GM12872 (cell line): ENCODE results near the gene RHEB.

ENCODE experiments used
- CTCF ChIP-seq: IDR thresholded peaks from 3 replicates; pipeline ENCODE4 v1.5.1; 2011; ENCODE audit warnings: low read depth, mild to moderate bottlenecking, low read length, moderate library complexity; ENCODE audit not compliant: insufficient read depth

The RHEB gene

DNA sequence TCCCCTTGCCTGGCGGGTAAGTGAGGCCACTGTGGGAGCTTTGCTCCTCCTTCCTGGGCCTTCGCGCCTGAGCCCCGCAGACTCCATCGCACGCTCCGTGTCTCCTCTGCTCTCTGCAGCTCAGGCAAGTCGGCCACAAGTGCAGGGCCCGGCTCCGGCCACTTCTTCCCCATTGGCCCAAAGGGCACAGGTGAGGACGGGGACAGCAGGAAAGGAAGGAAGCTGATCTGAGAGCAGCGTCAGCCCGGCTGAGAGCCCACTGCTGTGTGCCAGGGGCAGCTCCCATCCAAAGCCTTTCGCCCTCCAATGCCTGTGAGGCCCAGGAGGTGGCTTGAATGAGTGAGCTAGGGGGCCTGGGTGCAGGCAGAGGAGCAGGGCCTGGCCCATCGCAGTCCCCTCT, 33.7 kb upstream of the RHEB start:
- TF ChIP-seq CTCF = no peak

DNA sequence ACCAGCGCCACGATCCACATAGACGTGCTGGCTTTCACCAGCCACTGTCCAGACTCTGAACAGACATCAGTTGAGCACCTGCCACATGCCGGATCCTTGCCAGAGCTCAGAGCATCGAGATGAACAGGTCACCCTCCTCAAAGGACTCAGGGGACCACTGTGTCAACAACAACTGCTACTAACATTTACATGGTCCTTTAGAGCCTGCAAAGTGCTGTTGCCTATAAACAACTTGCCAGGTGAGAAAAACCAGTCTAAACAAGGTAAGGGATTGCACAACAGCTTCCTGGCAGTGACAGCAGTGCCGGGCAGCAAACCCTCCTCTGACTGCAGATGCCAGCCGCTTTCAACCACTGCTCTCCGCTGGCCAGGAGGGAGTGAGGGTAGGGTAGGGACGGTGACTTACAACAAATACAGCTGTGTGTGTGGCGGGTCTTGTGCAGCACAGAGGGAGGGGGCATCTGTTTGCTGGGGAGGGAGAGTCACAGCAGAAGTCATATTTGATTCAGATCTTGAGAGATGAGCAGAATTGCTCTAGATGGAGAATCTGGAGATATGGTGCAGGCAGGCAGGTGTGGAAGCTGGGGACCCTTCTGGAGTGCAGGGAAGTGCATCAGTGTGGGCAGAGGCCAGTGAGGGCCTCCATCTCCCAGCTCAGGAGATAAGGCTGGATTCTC, 32.8 kb upstream of the RHEB start:
- TF ChIP-seq CTCF = no peak

DNA sequence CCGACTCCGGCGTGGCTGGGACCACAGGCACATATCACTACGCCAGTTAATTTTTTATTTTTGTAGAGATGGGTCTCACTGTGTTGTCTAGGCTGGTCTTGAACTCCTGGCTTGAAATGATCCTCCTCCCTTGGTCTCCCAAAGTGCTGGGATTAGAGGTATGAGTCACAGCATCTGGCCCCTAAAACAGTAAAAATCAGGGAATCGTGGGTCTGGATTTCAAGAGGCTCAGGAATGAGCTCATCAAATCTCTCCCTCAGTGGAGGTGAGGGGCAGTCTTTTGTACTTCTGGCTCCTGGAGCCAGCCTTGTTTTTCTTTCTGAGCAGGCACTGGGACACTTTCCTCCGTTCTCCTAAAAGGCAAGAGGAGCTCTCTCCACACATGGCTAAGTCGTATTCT, 32.1 kb upstream of the RHEB start:
- TF ChIP-seq CTCF = no peak

GRCh38 chr7:151550656-151551286, 31.1 kb upstream of the RHEB start:
- TF ChIP-seq CTCF = no peak

- no peak for TF ChIP-seq CTCF
Measured at GRCh38 chr7:151549644-151550043, 29.9 kb upstream of the RHEB start.

DNA sequence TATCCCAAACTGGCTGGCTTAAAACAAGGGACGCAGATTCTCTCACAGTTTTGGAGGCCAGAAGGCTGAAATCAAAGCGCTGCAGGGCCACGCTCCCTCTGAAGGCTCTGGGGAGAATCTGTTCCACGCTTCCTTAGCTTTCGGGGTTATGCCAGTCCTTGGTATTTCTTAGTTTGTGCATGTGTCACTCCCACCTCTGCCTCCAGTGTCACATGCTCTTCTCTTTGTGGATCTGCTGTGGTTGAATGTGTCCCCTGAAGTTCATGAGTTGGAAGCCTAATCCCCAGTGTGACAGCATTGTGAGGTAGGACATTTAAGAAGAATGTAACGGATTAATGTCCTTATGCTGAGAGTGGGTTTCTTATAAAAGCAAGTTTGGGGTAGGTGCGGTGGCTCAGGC, 29.4 kb upstream of the RHEB start:
- TF ChIP-seq CTCF = no peak

DNA sequence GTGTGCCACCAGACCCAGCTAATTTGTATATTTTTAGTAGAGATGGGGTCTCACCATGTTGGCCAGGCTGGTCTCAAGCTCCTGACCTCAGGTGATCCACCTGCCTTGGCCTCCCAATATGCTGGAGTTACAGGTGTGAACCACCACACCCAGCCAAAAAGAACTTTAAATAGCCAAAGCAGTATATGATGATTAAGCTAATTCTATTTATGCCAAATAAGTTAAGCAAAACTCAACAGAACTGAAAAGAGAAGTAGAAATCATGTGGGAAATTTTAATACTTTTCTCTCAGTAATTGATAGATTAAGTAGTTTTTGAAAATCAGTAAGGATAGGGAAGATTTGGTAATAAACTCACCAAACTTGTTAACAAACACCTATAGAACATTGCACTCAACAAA, 24.5 kb upstream of the RHEB start:
- no peak for TF ChIP-seq CTCF
